Kidney epithelial cell (primary cell): Measurements from ENCODE around the gene CFAP157. TPM values are rescaled to one million over a fixed set of nuclear protein-coding genes. Genes with fewer than 3 reads are reported as not detected.
"Not testable (repeated sequence)": the region's sequence is repeated elsewhere in the genome, so short reads cannot be mapped to it uniquely, and the experiment has no call there.

Source experiments
- DNase-seq: peaks from one replicate; pipeline ENCODE4 v3.0.0-alpha.2; 2010; ENCODE audit warnings: low read depth
- H3K27me3 ChIP-seq: 2 replicates; pipeline ENCODE4 v1.6.0; 2011; ENCODE audit warnings: low read length; ENCODE audit not compliant: control insufficient read depth, insufficient read depth
- H3K36me3 ChIP-seq: 2 replicates; pipeline ENCODE4 v1.5.1; 2011; ENCODE audit warnings: low read length; ENCODE audit not compliant: control insufficient read depth, insufficient read depth
- H3K4me3 ChIP-seq: 2 replicates; pipeline ENCODE4 v1.5.1; 2011; ENCODE audit warnings: low read depth, mild to moderate bottlenecking, control low read depth, low read length
- total RNA-seq: library from RNA; depleted of rRNA; stranded (reverse); fragments of >200 nt; gene quantifications from 2 replicates; pipeline ENCODE4 v1.2.3, GENCODE V29; 2015
- TF ChIP-seq, protein P1 (sequence below): IDR thresholded peaks from 2 replicates; pipeline ENCODE4 v1.5.1; 2011; ENCODE audit warnings: mild to moderate bottlenecking, moderate library complexity, low read length, control low read depth, inconsistent platforms; ENCODE audit not compliant: insufficient read depth, poor library complexity, severe bottlenecking

CFAP157 gene
- total RNA-seq, 1 donor from 2014 or later: not detected

DNA sequence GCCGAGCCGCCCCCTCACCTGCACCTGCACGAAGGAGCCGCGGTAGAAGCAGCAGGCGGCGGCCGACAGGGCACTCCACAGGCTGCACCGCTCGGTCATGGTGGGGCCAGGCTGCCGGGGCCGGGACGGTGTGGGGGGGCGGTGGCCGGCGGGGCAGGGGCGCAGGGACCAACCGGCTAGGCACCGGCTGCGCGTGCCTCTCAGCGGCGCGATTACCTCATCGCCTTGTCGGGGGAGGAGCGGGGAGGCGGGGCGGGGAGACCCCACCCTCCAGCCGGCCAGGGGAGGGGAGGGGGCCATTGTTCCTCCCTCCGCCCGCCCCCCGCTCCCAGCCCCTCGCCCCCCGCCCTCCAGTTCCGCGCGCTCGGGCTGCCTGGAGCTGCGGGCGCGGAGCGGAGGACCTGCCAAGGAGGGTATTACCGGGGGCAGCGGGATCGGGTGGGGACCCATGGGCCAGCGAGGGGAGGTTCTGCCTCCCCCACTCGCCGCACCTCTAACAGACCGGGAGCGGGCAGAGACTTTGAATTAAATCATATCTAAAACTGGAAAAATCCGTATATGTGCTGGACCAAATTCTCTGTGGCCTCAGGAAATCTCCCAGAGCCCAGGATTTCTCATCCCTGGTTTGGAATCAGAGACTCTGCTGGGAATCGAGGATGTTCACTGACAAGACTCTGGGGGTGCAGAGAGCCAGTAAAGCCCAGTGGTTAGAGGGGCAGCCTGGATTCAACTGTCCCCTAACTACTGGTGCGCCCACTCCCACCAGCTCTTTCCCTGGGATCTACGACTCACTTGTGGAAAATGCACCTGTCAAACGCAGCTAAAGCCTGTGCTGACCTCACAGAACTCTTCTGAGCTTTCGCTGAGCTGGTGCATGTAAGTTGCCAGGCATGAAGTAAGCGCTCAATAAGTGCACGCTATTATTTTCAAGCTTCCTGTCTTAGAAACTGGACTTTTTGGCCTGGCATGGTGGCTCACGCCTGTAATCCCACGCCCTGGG lies 48.6 kb downstream of the CFAP157 start:
- Histone ChIP-seq H3K4me3 (no peak overlapping the region), H3K27me3 (peaks cover 47% of the 10 kb centered on the region), H3K36me3 (no peaks in the 10 kb centered on the region)
- DNase-seq: no peak
- TF ChIP-seq, protein P1, sequence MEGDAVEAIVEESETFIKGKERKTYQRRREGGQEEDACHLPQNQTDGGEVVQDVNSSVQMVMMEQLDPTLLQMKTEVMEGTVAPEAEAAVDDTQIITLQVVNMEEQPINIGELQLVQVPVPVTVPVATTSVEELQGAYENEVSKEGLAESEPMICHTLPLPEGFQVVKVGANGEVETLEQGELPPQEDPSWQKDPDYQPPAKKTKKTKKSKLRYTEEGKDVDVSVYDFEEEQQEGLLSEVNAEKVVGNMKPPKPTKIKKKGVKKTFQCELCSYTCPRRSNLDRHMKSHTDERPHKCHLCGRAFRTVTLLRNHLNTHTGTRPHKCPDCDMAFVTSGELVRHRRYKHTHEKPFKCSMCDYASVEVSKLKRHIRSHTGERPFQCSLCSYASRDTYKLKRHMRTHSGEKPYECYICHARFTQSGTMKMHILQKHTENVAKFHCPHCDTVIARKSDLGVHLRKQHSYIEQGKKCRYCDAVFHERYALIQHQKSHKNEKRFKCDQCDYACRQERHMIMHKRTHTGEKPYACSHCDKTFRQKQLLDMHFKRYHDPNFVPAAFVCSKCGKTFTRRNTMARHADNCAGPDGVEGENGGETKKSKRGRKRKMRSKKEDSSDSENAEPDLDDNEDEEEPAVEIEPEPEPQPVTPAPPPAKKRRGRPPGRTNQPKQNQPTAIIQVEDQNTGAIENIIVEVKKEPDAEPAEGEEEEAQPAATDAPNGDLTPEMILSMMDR: no peak

DNA sequence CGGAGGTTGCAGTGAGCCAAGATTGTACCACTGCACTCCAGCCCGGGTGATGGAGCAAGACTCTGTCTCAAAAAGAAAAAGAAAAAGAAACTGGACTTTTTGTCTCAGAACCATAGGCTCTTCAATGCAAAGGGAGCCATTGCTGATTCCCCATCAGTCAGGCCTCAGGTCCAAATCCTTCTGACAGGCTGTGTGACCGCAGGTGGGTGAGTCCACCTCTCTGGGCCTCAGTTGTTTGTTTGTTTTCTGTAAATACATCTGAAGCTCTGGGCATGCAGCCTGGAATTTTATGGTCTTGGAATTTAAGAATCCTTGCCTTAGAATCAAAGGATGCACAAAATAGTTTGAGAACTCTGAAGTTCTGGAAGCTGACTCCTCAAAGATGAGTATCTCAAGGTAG lies 49.4 kb downstream of the CFAP157 start:
- Histone ChIP-seq H3K27me3 (peaks cover 48% of the 10 kb centered on the region), H3K36me3 (no peaks in the 10 kb centered on the region), H3K4me3 (no peak overlapping the region)
- no peak for DNase-seq
- TF ChIP-seq, protein P1: no peak

DNA sequence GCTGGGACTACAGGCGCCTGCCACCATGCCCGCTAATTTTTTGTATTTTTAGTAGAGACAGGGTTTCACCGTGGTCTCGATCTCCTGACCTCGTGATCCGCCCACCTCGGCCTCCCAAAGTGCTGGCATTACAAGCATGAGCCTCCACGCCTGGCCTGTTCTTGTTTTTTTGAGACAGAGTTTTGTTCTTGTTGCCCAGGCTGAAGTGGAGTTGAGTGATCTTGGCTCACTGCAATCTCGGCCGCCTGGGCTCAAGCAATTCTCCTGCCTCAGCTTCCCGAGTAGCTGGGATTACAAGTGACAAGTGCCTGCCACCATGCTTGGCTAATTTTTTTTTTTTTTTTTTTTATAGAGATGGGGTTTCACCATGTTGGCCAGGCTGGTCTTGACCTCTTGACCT lies 50.0 kb downstream of the CFAP157 start:
- not testable (repeated sequence) for DNase-seq, H3K4me3 ChIP-seq, H3K36me3 ChIP-seq
- peaks cover 50% of the 10 kb centered on the region for H3K27me3 ChIP-seq

DNA sequence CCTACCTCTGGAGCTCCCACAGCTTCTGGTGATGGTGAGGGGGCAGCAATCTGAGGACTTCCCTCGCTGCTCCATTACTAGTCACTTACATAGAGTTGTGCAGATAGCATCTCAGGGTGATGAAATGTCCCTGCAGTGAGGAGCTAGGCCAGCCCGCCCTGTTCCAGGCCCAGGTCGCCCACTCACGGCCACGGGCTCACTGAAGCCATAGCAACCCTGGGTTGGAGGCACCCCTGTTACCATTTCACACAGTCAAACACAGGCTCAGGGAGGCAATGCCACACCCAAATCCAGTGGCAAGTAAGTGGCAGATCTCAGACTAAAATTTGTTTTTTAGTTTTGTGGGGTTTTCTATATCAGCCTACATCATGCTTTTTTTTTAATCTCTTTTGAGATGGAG lies 52.1 kb downstream of the CFAP157 start:
- Histone ChIP-seq H3K36me3 (no peaks in the 10 kb centered on the region), H3K4me3 (no peak overlapping the region), H3K27me3 (peaks cover 38% of the 10 kb centered on the region)
- no peak for DNase-seq
- TF ChIP-seq, protein P1: no peak

DNA sequence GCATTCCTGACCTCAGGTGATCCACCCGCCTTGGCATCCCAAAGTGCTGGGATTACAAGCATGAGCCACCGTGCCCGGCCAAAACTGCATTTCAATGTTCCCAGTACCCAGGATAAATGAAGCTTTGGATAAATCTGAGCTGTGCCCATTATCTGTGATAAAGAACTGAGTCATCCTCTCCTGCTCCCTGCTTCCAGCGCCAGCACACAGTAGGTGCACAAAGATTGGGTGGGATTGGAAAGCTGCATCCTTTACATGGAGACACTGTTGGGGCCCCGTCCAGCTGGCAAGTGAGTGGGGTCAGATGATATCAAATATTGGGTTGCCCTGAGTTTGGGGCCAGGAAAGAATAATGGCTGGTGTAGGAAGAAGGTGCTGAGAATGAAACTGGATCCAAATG lies 54.3 kb downstream of the CFAP157 start:
- no peaks in the 10 kb centered on the region for H3K36me3 ChIP-seq
- H3K4me3 ChIP-seq: no peak overlapping the region
- TF ChIP-seq, protein P1: no peak
- H3K27me3 ChIP-seq: peaks cover 27% of the 10 kb centered on the region
- no peak for DNase-seq

DNA sequence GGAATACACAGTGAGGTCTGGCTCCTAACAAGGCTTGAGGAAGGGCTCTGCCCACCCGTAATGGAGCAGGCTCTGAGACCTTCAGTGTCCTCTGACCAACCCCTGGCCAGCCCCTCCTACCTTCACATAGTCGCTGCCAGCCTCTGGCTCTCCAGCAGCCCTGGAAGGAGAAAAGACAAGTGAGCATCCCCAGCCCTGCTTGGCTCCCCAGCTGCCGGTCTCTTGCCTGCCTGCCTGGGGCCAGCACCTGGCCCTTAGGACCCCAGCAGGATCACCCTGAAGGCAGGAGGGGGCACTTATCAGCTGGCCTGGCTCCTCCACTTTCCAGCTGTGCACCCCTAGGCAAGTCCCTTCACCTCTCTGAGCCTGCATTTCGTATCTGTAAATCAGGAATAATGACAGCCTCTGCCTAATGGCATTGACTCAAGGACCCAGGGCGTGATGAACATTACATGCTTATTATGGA lies 54.7 kb downstream of the CFAP157 start:
- TF ChIP-seq, protein P1: no peak
- Histone ChIP-seq H3K36me3 (no peaks in the 10 kb centered on the region), H3K27me3 (peaks cover 28% of the 10 kb centered on the region), H3K4me3 (no peak overlapping the region)
- DNase-seq: no peak
